Adipocyte (in vitro differentiated cells): ENCODE results near the gene ZYG11A.
"Not testable (repeated sequence)": the region's sequence is repeated elsewhere in the genome, so short reads cannot be mapped to it uniquely, and the experiment has no call there.

Experiments
- DNase-seq: peaks from one replicate; pipeline ENCODE4 v3.0.0-alpha.2; 2015; ENCODE audit warnings: low read depth
- H3K27me3 ChIP-seq: replicated peaks from 2 replicates; pipeline ENCODE4 v1.7.0; 2013; ENCODE audit warnings: mild to moderate bottlenecking, low read length, moderate library complexity; ENCODE audit not compliant: control insufficient read depth, insufficient read depth
- H3K36me3 ChIP-seq: 2 replicates; pipeline ENCODE4 v1.7.0; 2013; ENCODE audit warnings: low read length, mild to moderate bottlenecking, moderate library complexity; ENCODE audit not compliant: control insufficient read depth, insufficient read depth, severe bottlenecking
- H3K4me1 ChIP-seq: 2 replicates; pipeline ENCODE4 v1.7.0; 2013; ENCODE audit warnings: mild to moderate bottlenecking, low read length, moderate library complexity; ENCODE audit not compliant: control insufficient read depth, insufficient read depth
- H3K4me3 ChIP-seq: 2 replicates; pipeline ENCODE4 v1.7.0; 2013; ENCODE audit warnings: mild to moderate bottlenecking, low read length, moderate library complexity
- H3K9ac ChIP-seq: 2 replicates; pipeline ENCODE4 v1.7.0; 2013; ENCODE audit warnings: mild to moderate bottlenecking, low read length, moderate library complexity
- H3K9me3 ChIP-seq: 2 replicates; pipeline ENCODE4 v1.7.0; 2013; ENCODE audit warnings: mild to moderate bottlenecking, low read length, moderate library complexity; ENCODE audit not compliant: control insufficient read depth

The ZYG11A gene

GRCh38 chr1:52845119-52845518 lies 2.6 kb downstream of the ZYG11A start:
- not testable (repeated sequence) for H3K9ac ChIP-seq, H3K36me3 ChIP-seq, H3K9me3 ChIP-seq, H3K4me3 ChIP-seq, H3K27me3 ChIP-seq, H3K4me1 ChIP-seq, DNase-seq

- Histone ChIP-seq H3K36me3 (no peaks in the 10 kb centered on the region), H3K9ac (no peak overlapping the region), H3K4me3 (no peak overlapping the region), H3K27me3 (no peaks in the 10 kb centered on the region), H3K4me1 (no peaks in the 10 kb centered on the region), H3K9me3 (no peaks in the 10 kb centered on the region)
- DNase-seq, result no peak
Measured at GRCh38 chr1:52848423-52848822, 5.9 kb downstream of the ZYG11A start.

GRCh38 chr1:52850951-52851350 lies 8.4 kb downstream of the ZYG11A start:
- H3K9me3 ChIP-seq, result no peaks in the 10 kb centered on the region
- H3K36me3 ChIP-seq, result no peaks in the 10 kb centered on the region
- H3K9ac ChIP-seq, result no peak overlapping the region

GRCh38 chr1:52852854-52853253 lies 10.3 kb downstream of the ZYG11A start:
- DNase-seq, result no peak
- Histone ChIP-seq H3K4me3 (no peak overlapping the region), H3K9ac (no peak overlapping the region), H3K36me3 (no peaks in the 10 kb centered on the region), H3K4me1 (no peaks in the 10 kb centered on the region), H3K27me3 (no peaks in the 10 kb centered on the region), H3K9me3 (no peaks in the 10 kb centered on the region)

More at GRCh38 chr1:52850951-52851350, 8.4 kb downstream of the ZYG11A start:
- Histone ChIP-seq H3K27me3 (no peaks in the 10 kb centered on the region), H3K4me3 (no peak overlapping the region), H3K4me1 (no peaks in the 10 kb centered on the region)
- no peak for DNase-seq

GRCh38 chr1:52855584-52855983 lies 13.0 kb downstream of the ZYG11A start:
- H3K9me3 ChIP-seq, result no peaks in the 10 kb centered on the region
- H3K36me3 ChIP-seq, result no peaks in the 10 kb centered on the region
- no peaks in the 10 kb centered on the region for H3K4me1 ChIP-seq
- DNase-seq, result no peak
- no peak overlapping the region for H3K9ac ChIP-seq
- H3K4me3 ChIP-seq, result no peak overlapping the region
- H3K27me3 ChIP-seq, result no peaks in the 10 kb centered on the region

- H3K4me1 ChIP-seq, result no peaks in the 10 kb centered on the region
Measured at GRCh38 chr1:52856026-52856425, 13.5 kb downstream of the ZYG11A start.

GRCh38 chr1:52857443-52857842 lies 14.9 kb downstream of the ZYG11A start:
- Histone ChIP-seq H3K27me3 (no peaks in the 10 kb centered on the region), H3K9me3 (no peaks in the 10 kb centered on the region), H3K9ac (no peak overlapping the region), H3K36me3 (no peaks in the 10 kb centered on the region), H3K4me3 (no peak overlapping the region), H3K4me1 (no peaks in the 10 kb centered on the region)
- no peak for DNase-seq

More at GRCh38 chr1:52856026-52856425, 13.5 kb downstream of the ZYG11A start:
- H3K27me3 ChIP-seq, result no peaks in the 10 kb centered on the region
- no peak overlapping the region for H3K4me3 ChIP-seq
- no peak for DNase-seq
- no peaks in the 10 kb centered on the region for H3K9me3 ChIP-seq
- no peaks in the 10 kb centered on the region for H3K36me3 ChIP-seq
- H3K9ac ChIP-seq, result no peak overlapping the region

GRCh38 chr1:52862666-52863458 lies 20.3 kb downstream of the ZYG11A start:
- Histone ChIP-seq H3K36me3 (no peaks in the 10 kb centered on the region), H3K4me3 (no peak overlapping the region), H3K27me3 (no peaks in the 10 kb centered on the region), H3K9ac (no peak overlapping the region), H3K4me1 (no peaks in the 10 kb centered on the region), H3K9me3 (no peaks in the 10 kb centered on the region)
- no peak for DNase-seq

GRCh38 chr1:52867087-52867863 lies 24.7 kb downstream of the ZYG11A start:
- no peaks in the 10 kb centered on the region for H3K4me1 ChIP-seq
- no peaks in the 10 kb centered on the region for H3K36me3 ChIP-seq
- H3K9me3 ChIP-seq, result no peaks in the 10 kb centered on the region
- H3K27me3 ChIP-seq, result no peaks in the 10 kb centered on the region
- no peak overlapping the region for H3K9ac ChIP-seq
- DNase-seq, result peak; percentile 41
- no peak overlapping the region for H3K4me3 ChIP-seq

GRCh38 chr1:52869727-52870126 lies 27.2 kb downstream of the ZYG11A start:
- not testable (repeated sequence) for H3K9ac ChIP-seq, H3K4me3 ChIP-seq, DNase-seq, H3K9me3 ChIP-seq, H3K4me1 ChIP-seq, H3K27me3 ChIP-seq, H3K36me3 ChIP-seq

GRCh38 chr1:52876843-52877242 lies 34.3 kb downstream of the ZYG11A start:
- H3K27me3 ChIP-seq, result no peaks in the 10 kb centered on the region
- DNase-seq, result no peak
- H3K9me3 ChIP-seq, result no peaks in the 10 kb centered on the region
- H3K36me3 ChIP-seq, result no peaks in the 10 kb centered on the region
- no peak overlapping the region for H3K9ac ChIP-seq
- H3K4me1 ChIP-seq, result no peaks in the 10 kb centered on the region
- H3K4me3 ChIP-seq, result no peak overlapping the region
